Naive thymus-derived CD8-positive, alpha-beta T cell (primary cell): Measurements from ENCODE around the gene NKX3-2. TPM values are rescaled to one million over a fixed set of nuclear protein-coding genes. Genes with fewer than 3 reads are reported as not detected.
A peak's percentile ranks its signal among the peaks of the same experiment; 100 is the strongest.

Experiments
- ATAC-seq, 2 donors: fragments of 150-1000 bp; cut with Tn5 transposase in 1 of 2; sonication (Bioruptor Pico), chemical (Tn5 transposase) in 1 of 2; 1 replicate in 1 of 2; 2 replicates in 1 of 2; pipeline ENCODE4 v1.10.0; 2021; ENCODE audit warnings: mild to moderate bottlenecking in 2 of 2, moderate library complexity in 2 of 2
- POLR2A ChIA-PET: fragments of 350-600 bp; sonication (Branson Sonifier 250); formaldehyde crosslinking; loops from one replicate; lab custom pipeline; 2021; ENCODE audit warnings: antibody characterized with exemption; lab: Charles Lee
- DNase-seq, 10 donors: peaks; one replicate each; pipeline versions ENCODE4 v3.0.0 to v3.0.0-alpha.2; 2020 to 2022
- H3K27ac Mint-ChIP-seq, 10 donors: one replicate each; pipeline ENCODE4 v1.8.0; 2020 to 2022; ENCODE audit warnings: mild to moderate bottlenecking in 10 of 10, mixed read lengths in 10 of 10, moderate library complexity in 4 of 10, inconsistent platforms in 1 of 10
- H3K27me3 Mint-ChIP-seq, 5 donors: one replicate each; pipeline ENCODE4 v1.8.0; 2021 to 2022; ENCODE audit warnings: mixed read lengths in 5 of 5
- H3K36me3 Mint-ChIP-seq, 3 donors: one replicate each; pipeline ENCODE4 v1.8.0; 2020 to 2022; ENCODE audit warnings: mixed read lengths in 3 of 3, mild to moderate bottlenecking in 2 of 3, inconsistent platforms in 1 of 3
- H3K4me1 Mint-ChIP-seq, 4 donors: one replicate each; pipeline ENCODE4 v1.8.0; 2021 to 2022; ENCODE audit warnings: mixed read lengths in 4 of 4
- H3K4me3 Mint-ChIP-seq, 10 donors: one replicate each; pipeline ENCODE4 v1.8.0; 2020 to 2022; ENCODE audit warnings: mild to moderate bottlenecking in 10 of 10, mixed read lengths in 10 of 10, moderate library complexity in 6 of 10, inconsistent platforms in 1 of 10
- H3K9me3 Mint-ChIP-seq, 9 donors: one replicate each; pipeline ENCODE4 v1.8.0; 2020 to 2022; ENCODE audit warnings: mixed read lengths in 9 of 9, mild to moderate bottlenecking in 3 of 9, inconsistent platforms in 1 of 9, moderate library complexity in 1 of 9
- polyA plus RNA-seq, 3 donors: library from polyadenylated mRNA; unstranded; fragments of 300-500 nt; fragmentation: Illumina TruSeq; gene quantifications; one replicate each; pipeline ENCODE4 v1.2.3, GENCODE V29; 2021
- total RNA-seq, 8 experiments: library from RNA in 2 of 8; stranded (reverse) in 2 of 8; gene quantifications; one replicate each; pipeline ENCODE4 v1.2.3 and lab custom pipeline; 2021 to 2026

The NKX3-2 gene
- total and polyA plus RNA-seq, 5 experiments from 2014 or later = not detected

DNA sequence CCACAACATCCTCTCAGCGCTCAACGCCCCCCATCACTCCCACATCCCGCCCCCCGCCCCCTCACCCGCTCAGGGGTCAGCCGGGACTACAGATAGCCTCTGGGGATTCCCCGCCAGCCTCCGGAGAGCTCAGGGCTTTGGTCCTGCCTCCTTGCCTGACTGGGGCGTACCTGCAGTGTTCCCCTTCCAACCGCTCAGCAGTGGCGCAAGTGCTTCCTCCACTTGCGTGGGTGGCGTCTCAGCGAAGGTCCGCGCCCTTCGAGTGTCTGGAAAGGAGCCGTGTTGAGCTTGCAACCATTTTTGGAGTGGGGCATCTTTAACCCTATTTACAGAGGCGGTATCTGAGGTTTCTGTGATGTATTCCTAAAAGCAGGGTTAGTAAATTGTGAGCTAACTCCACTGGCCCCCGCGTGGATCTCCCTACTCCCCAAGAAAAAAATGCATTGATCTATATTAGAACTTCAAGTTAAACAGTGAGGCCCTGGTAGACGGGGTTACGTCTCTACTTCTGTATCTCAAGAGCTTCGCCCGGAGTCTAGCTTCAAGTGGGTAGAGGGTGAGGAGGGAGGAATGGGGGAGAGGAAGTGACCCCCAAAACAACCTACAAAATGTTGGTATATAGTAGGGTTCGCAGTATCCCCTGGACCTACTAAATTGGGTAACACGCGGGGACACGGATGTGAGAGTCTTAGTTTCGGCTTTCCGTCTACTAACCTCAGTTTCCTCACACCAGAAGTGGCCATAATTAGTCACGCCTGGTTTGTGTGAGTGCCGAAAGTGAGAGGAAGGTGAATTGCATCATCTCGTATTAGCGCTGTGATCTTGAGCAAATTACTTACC is 16.1 kb downstream of the NKX3-2 start:
- ATAC-seq (peak; percentile 35 to 45), DNase-seq (no peak)
- peak overlapping the region; percentile 31 to 80 (median 66) for H3K4me3 Mint-ChIP-seq
- H3K27ac Mint-ChIP-seq = peak overlapping the region in 2 of 10 donors; percentile 29 to 80
- peaks cover 52 to 97% (median 72%) of the 10 kb centered on the region in 5 donors for H3K27me3 Mint-ChIP-seq
- H3K9me3 Mint-ChIP-seq = peaks cover 0 to 16% (median 5%) of the 10 kb centered on the region in 9 donors
- H3K36me3 Mint-ChIP-seq = peaks cover 6 to 10% (median 7%) of the 10 kb centered on the region in 3 donors
- H3K4me1 Mint-ChIP-seq = peaks cover 7 to 38% (median 31%) of the 10 kb centered on the region in 4 donors
- POLR2A ChIA-PET = no interaction called here

DNA sequence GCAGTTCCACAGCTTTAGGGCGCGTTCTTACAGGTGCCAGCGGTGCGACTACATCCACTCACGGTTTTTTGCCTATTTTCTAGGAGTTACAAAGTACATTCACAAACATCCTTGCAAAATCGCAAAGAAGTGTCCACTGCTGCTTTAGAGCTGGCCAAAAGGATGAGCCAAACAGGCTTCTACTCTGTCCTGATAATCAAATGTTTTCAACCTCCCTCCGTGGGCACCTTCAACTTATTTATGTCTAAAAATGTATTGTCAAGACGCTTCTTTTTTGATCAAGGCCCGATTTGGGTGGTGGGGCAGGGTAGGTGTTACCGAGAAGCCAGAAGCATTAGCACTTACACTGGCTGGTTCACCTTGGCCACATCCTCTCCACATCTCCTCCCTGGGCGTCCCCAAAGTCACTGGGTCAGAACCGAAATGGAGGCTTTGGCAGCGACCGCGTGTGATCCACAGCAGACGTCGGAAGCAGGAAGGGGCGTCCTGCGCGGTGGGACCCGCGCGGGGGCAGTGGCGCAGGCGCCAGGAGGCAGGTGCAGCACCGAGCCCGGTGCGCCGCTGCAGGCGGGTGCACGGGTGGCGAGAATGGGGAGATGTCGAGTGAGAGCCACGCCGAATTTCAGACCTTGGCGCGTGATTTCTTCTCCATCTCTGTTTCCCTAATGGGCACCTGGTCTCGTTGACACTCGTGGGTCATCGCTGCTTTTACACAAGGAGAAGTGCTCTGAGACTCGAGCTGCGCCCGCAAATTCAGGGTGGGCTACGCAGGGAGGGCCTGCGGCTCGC is 16.9 kb downstream of the NKX3-2 start:
- peaks cover 6 to 10% (median 7%) of the 10 kb centered on the region in 3 donors for H3K36me3 Mint-ChIP-seq
- POLR2A ChIA-PET = no interaction called here
- peaks cover 52 to 97% (median 73%) of the 10 kb centered on the region in 5 donors for H3K27me3 Mint-ChIP-seq
- H3K27ac Mint-ChIP-seq = no peak overlapping the region
- H3K4me3 Mint-ChIP-seq = peak overlapping the region in 8 of 10 donors; percentile 48 to 80 (median 70)
- H3K4me1 Mint-ChIP-seq = peaks cover 12 to 45% (median 37%) of the 10 kb centered on the region in 4 donors
- ATAC-seq = peak; percentile 34 to 62
- DNase-seq = no peak
- peaks cover 0 to 19% (median 5%) of the 10 kb centered on the region in 9 donors for H3K9me3 Mint-ChIP-seq

DNA sequence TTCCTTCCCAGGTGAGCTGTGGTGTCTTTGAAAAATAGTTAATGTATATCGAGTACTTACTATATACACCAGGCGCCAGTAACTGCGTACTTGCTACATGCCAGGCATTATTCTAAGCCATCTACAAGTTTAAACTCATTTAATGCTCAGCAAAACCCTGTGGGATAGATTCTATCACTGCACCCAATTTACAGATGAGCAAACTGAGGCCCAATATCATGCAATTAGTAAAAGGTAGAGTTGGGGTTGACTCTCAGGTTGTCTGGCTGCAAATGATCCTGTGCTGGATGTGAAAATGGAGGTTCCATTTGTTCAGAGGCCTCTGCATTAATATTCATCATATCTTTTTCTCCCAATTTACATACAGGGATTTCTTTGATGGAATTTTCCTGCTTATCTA is 17.6 kb downstream of the NKX3-2 start:
- peaks cover 6 to 10% (median 7%) of the 10 kb centered on the region in 3 donors for H3K36me3 Mint-ChIP-seq
- H3K9me3 Mint-ChIP-seq = peaks cover 0 to 19% (median 5%) of the 10 kb centered on the region in 9 donors
- no peak overlapping the region for H3K27ac Mint-ChIP-seq
- peak overlapping the region in 1 of 10 donors; percentile 70 for H3K4me3 Mint-ChIP-seq
- POLR2A ChIA-PET = no interaction called here
- H3K27me3 Mint-ChIP-seq = peaks cover 51 to 97% (median 74%) of the 10 kb centered on the region in 5 donors
- ATAC-seq (no peak), DNase-seq (no peak)
- peaks cover 12 to 50% (median 38%) of the 10 kb centered on the region in 4 donors for H3K4me1 Mint-ChIP-seq

DNA sequence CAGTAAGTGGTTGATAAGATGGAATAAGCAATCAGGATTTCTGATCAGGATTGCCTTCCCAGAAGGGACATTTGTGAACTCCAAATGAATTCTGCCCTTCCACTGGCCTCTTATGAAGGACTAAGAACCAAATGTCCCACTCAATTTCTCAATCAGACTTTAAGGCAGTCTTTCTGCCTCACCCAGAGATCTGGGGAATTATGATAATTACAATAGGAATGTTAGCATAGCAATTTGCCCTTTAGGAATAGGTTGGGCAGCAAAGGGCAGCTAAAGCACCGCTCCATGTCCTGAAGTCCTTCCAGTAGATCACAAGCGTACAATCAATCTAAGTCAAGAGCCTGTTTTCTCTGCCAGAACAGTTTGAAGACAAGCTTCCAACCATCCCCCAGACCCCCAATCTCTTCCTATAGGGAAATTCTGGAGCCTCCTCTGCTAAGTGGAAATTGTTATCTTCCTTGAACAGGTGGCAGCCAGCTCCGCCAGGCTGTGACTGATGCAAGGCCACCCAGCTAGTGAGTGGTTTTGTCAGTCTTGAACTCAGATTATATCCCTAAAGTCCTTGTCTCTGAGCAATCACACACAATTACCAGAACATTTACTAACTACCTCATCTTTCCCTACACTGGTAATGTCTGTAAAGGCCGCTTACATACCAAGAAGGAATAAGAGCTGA is 18.6 kb downstream of the NKX3-2 start:
- H3K9me3 Mint-ChIP-seq = peaks cover 0 to 19% (median 5%) of the 10 kb centered on the region in 9 donors

DNA sequence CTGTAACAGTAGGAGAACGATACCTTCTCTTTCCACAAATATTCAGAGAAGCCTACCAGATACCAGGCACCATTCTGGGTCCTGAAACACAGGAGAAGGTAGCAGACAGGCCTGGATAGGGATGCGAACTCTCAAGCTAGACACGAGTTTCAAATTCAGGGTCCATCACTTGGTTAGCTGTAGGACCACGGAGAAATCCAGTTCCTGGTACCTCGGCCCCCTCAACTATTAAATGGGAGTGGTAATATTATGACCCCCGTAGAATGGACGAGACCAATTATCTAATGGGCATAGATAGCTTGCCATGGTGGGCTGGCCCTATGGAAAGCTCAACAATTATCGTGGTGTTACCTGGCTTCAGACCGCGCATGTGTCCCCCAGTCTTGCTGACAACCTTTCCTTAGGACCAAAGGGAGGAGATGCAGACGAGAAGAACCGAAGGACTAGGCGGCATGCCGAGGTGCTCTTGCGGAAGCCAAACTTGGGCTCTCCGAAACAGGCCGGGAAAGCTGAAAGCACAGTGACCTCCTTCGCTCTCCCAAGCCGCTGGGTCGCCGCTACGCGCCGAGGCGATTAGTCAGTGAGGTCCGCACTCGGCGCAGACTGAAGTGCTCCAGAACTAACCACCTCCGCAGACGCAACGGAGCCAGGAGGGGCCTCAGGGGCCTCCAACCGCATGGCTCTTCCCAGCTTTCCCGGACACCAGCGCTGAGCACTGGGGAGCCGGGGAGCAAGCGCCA is 19.6 kb downstream of the NKX3-2 start:
- Mint-ChIP-seq H3K36me3 (peaks cover 6 to 10% (median 7%) of the 10 kb centered on the region in 3 donors), H3K27ac (no peak overlapping the region), H3K4me3 (peak overlapping the region in 2 of 10 donors; percentile 13 to 50), H3K9me3 (peaks cover 0 to 19% (median 5%) of the 10 kb centered on the region in 9 donors), H3K27me3 (peaks cover 48 to 97% (median 69%) of the 10 kb centered on the region in 5 donors), H3K4me1 (peaks cover 7 to 42% (median 30%) of the 10 kb centered on the region in 4 donors)
- ATAC-seq (no peak), DNase-seq (no peak)
- POLR2A ChIA-PET = no interaction called here

More for the DNA sequence above, 18.6 kb downstream of the NKX3-2 start:
- ATAC-seq = no peak
- Mint-ChIP-seq H3K36me3 (peaks cover 6 to 10% (median 7%) of the 10 kb centered on the region in 3 donors), H3K27ac (no peak overlapping the region), H3K4me3 (no peak overlapping the region), H3K27me3 (peaks cover 47 to 97% (median 71%) of the 10 kb centered on the region in 5 donors), H3K4me1 (peaks cover 8 to 47% (median 32%) of the 10 kb centered on the region in 4 donors)
- POLR2A ChIA-PET = no interaction called here
- no peak for DNase-seq

DNA sequence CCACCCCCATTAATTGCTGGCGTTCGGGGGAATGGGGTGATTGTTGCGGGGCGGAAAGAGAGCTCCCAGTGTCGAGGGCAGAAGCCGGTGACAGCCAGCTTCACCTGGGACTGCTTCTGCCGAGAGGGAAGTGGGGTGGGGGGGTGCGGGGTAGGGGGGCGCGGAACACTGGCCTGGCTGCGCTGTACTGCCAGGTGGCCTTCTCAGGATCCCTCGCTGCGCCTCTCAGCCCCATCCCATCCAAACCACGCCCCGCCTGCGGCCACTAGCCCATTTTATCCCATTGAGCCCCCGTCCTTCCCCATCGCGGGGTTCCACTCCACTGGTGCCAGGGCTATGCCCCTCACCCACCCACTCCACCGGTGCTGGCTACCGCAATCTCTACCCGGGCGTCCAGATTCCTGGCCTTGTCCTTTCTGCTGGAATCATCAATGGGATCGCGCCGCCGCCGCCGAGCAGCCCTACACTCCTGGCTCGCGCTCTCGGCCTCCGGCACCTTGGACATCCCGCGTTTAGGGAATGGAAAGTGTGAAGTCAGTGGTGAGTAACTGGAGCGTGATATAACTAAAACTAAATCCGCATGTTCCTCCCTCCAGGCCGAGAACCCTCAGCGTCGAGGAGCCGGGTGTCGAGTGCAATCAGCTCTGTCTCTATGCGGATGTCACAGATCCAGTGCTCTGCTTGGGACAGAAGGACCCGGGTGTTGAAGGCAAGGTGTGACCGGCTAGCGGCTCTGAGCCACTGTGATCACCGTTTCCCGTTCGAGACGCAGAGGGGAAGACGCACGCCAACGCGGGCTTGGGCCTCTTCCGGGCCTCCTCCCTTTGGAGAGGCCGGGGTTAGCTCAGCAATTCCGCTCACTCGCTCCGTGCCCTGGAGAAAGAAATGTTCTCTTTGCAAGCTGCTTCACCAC is 20.5 kb downstream of the NKX3-2 start:
- DNase-seq = no peak
- peak overlapping the region in 3 of 10 donors; percentile 13 to 50 (median 28) for H3K4me3 Mint-ChIP-seq
- H3K36me3 Mint-ChIP-seq = peaks cover 6 to 10% (median 7%) of the 10 kb centered on the region in 3 donors

DNA sequence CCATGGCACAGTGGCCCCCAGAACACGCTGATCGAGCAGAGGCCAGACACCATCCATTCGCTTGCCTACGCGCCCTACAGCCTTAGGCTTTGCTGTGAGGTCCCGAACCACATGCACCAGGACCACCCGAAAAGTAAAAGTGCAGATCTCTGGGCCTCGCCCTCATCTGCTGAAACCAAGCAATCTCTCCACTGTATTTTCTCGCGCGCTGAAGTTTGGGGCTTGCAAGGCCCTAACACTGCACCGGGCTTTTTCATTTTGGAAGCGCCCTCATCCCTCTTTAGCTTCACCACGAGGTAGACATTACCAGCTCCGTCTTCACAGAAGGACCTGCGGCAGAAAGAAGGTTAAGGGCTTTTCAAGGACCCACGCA is 21.2 kb downstream of the NKX3-2 start:
- Mint-ChIP-seq H3K36me3 (peaks cover 6 to 10% (median 7%) of the 10 kb centered on the region in 3 donors), H3K9me3 (peaks cover 0 to 19% (median 5%) of the 10 kb centered on the region in 9 donors), H3K4me1 (peaks cover 7 to 26% (median 18%) of the 10 kb centered on the region in 4 donors), H3K4me3 (peak overlapping the region in 8 of 10 donors; percentile 22 to 65 (median 46)), H3K27me3 (peaks cover 42 to 88% (median 66%) of the 10 kb centered on the region in 5 donors), H3K27ac (peak overlapping the region in 1 of 10 donors; percentile 73)
- POLR2A ChIA-PET = no interaction called here
- no peak for DNase-seq
- peak in 1 of 2 donors; percentile 20 for ATAC-seq

More for the DNA sequence above, 20.5 kb downstream of the NKX3-2 start:
- peak overlapping the region in 1 of 10 donors; percentile 77 for H3K27ac Mint-ChIP-seq
- H3K27me3 Mint-ChIP-seq = peaks cover 46 to 96% (median 71%) of the 10 kb centered on the region in 5 donors
- no peak for ATAC-seq
- peaks cover 0 to 19% (median 5%) of the 10 kb centered on the region in 9 donors for H3K9me3 Mint-ChIP-seq
- peaks cover 7 to 33% (median 25%) of the 10 kb centered on the region in 4 donors for H3K4me1 Mint-ChIP-seq
- POLR2A ChIA-PET = no interaction called here

DNA sequence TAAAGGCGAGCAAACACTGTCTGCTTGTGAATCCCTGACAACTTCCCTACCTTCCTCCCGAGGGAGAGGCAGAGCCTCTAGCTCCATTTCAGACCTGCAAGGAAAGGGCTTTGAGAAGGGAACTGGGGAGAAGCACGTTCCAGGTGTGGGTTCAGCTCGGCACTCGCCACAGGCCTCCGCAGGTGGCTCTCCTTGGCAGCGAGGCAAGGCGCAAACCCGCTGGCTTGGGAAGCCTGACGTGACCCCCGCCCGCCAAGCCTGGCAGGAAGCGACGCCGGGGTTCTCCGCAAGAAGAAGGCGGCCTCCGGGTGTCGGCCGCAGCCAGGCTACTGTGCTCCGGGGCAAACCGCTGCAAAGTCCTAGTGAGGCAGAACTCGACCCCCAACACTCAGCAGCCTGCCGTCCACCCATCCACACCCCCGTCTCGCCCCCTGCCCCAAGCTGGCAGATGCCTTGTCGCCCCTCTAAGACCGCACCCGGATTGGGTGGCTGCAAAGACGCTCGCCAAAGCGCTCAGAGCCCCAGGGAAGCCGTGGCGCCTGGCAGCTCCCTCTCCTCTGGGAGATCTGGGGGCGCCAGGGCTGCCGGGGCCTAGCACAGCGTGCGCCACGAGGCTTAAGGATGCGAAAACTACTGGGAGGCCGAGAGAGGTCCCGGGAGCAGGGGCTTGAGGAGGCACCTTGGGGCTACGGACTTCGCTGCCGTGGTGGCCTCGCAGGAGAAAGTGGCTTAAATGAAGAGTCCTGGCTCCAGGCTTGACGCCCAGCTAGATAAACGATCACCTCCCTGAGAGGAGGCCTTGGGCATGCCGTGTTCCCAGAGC is 21.8 kb downstream of the NKX3-2 start:
- Mint-ChIP-seq H3K4me3 (peak overlapping the region in 9 of 10 donors; percentile 8 to 65 (median 30)), H3K36me3 (peaks cover 6 to 10% (median 7%) of the 10 kb centered on the region in 3 donors), H3K9me3 (peaks cover 0 to 19% (median 5%) of the 10 kb centered on the region in 9 donors), H3K27me3 (peaks cover 40 to 84% (median 65%) of the 10 kb centered on the region in 5 donors), H3K27ac (peak overlapping the region in 1 of 10 donors; percentile 73), H3K4me1 (peaks cover 7 to 24% (median 15%) of the 10 kb centered on the region in 4 donors)
- ATAC-seq = peak; percentile 44 to 49
- POLR2A ChIA-PET = no interaction called here
- no peak for DNase-seq

DNA sequence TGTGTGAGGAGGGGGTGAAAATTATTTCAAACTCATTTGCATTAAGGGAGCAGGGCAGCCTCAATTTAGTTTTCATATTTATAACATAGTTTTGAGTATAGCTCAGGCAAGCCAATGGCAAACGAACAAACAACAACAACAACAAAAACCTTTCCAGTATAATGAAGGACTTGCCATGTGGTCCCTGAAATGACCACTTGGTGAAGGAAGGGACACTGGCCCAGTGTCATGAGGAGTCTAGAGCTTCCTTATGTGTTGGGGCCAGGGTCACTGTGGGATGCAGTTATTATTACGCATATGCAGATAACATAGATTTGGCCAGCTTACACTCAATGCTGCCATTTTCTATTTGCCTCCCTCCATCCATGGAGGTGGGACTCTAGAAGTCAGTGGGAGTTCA is 23.3 kb downstream of the NKX3-2 start:
- peaks cover 5 to 18% (median 10%) of the 10 kb centered on the region in 4 donors for H3K4me1 Mint-ChIP-seq
- POLR2A ChIA-PET = no interaction called here
- H3K4me3 Mint-ChIP-seq = no peak overlapping the region
- no peak overlapping the region for H3K27ac Mint-ChIP-seq
- H3K27me3 Mint-ChIP-seq = peaks cover 36 to 70% (median 51%) of the 10 kb centered on the region in 5 donors
- H3K36me3 Mint-ChIP-seq = peaks cover 5 to 8% (median 6%) of the 10 kb centered on the region in 3 donors
- H3K9me3 Mint-ChIP-seq = peaks cover 0 to 19% (median 4%) of the 10 kb centered on the region in 9 donors
- ATAC-seq = no peak
- no peak for DNase-seq

DNA sequence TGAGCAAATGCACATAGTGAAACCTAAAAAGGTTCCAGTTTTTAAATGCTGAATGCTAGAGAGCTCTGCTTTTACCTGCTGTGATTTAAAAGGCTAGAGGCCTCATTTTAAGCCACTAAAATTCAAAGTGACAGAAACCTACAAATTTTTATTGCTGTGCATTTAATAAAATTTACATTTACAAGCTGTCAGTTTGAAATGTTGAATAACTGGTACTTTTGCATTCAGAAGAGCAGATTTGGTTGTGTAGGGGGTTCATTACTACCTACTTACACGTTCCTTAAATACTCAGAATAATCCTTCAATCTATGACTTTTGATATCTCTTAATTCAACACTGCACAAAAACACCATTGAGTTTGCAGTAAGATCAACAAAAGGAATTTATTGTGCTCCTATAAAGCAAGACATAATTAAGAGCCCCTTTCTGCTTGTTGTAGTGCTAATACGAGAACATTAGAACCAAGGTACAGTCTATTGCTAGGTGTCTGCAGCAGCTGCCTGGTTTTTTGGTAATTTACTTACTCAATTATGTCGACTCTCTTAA is 27.9 kb downstream of the NKX3-2 start:
- H3K9me3 Mint-ChIP-seq = no peaks in the 10 kb centered on the region
- ATAC-seq = no peak
- DNase-seq = no peak
- POLR2A ChIA-PET = no interaction called here
- H3K4me1 Mint-ChIP-seq = no peaks in the 10 kb centered on the region
- H3K27ac Mint-ChIP-seq = no peak overlapping the region
- peaks cover 25 to 57% (median 26%) of the 10 kb centered on the region in 5 donors for H3K27me3 Mint-ChIP-seq
- H3K36me3 Mint-ChIP-seq = no peaks in the 10 kb centered on the region
- H3K4me3 Mint-ChIP-seq = no peak overlapping the region
